Panc1 (cell line): ENCODE results near the gene BABAM2. TPM values are rescaled to one million over a fixed set of nuclear protein-coding genes. Genes with fewer than 3 reads are reported as not detected.

Experiments used
- ATAC-seq: fragments of 200-7000 bp; cut with Tn5 transposase; 2 replicates; pipeline ENCODE4 v1.9.1; 2020; ENCODE audit warnings: mild to moderate bottlenecking, moderate library complexity
- BruUV-seq: library from RNA; stranded (reverse); fragments of 400-500 nt; replicated peaks from 2 replicates; lab custom pipeline; 2021; lab: Mats Ljungman, UMichigan
- CTCF ChIA-PET: fragments of 300-600 bp; sonication (Branson Sonifier 250); formaldehyde crosslinking; loops from one replicate; lab custom pipeline; 2022; ENCODE audit warnings: antibody characterized with exemption; lab: Charles Lee
- POLR2A ChIA-PET: fragments of 300-600 bp; sonication (Branson Sonifier 250); formaldehyde crosslinking; loops from one replicate; lab custom pipeline; 2022; ENCODE audit warnings: antibody characterized with exemption; lab: Charles Lee
- DNase-seq: peaks from one replicate; pipeline ENCODE4 v3.0.0-alpha.2; 2010; ENCODE audit warnings: low read depth, low spot score
- H3K27ac ChIP-seq: 2 replicates; pipeline ENCODE4 v1.5.1; 2011; ENCODE audit warnings: mild to moderate bottlenecking, low read length, inconsistent platforms
- H3K27me3 ChIP-seq: fragments of 200-500 bp; sonication (Bioruptor generic); 2 replicates; pipeline ENCODE4 v1.6.0; 2014; ENCODE audit warnings: low read length, inconsistent platforms; ENCODE audit not compliant: control insufficient read depth, insufficient read depth
- H3K36me3 ChIP-seq: fragments of 200-500 bp; sonication (Bioruptor generic); 2 replicates; pipeline ENCODE4 v1.5.1; 2014; ENCODE audit warnings: inconsistent platforms, mild to moderate bottlenecking, low read length, moderate library complexity; ENCODE audit not compliant: control insufficient read depth, insufficient read depth
- H3K4me1 ChIP-seq: 2 replicates; pipeline ENCODE4 v1.5.1; 2011; ENCODE audit warnings: inconsistent platforms, mild to moderate bottlenecking, low read length, moderate library complexity; ENCODE audit not compliant: control insufficient read depth, insufficient read depth
- H3K4me3 ChIP-seq, 2 experiments: 2 replicates each; pipeline ENCODE4 v1.5.1; 2011 to 2012; ENCODE audit warnings: low read depth in 2 of 2, low read length in 2 of 2, mild to moderate bottlenecking in 2 of 2, inconsistent platforms in 1 of 2, moderate library complexity in 1 of 2
- H3K9me3 ChIP-seq: fragments of 200-500 bp; sonication (Bioruptor generic); 2 replicates; pipeline ENCODE4 v1.5.1; 2014; ENCODE audit warnings: low read depth, mild to moderate bottlenecking, inconsistent platforms, low read length, moderate library complexity; ENCODE audit not compliant: control insufficient read depth, insufficient read depth
- CTCF ChIP-seq: fragments of 450-650 bp; IDR thresholded peaks from 2 replicates; pipeline ENCODE4 v1.5.1; 2017; ENCODE audit warnings: mild to moderate bottlenecking
- POLR2AphosphoS5 ChIP-seq: IDR thresholded peaks from 2 replicates; pipeline ENCODE4 v1.6.1; 2012; ENCODE audit warnings: mild to moderate bottlenecking, low read depth, low read length, moderate library complexity
- SIN3A ChIP-seq: IDR thresholded peaks from 2 replicates; pipeline ENCODE4 v1.6.1; 2012; ENCODE audit warnings: low read depth, mild to moderate bottlenecking, low read length, moderate library complexity, borderline replicate concordance; ENCODE audit not compliant: insufficient read depth
- TCF7L2 ChIP-seq: IDR thresholded peaks from 2 replicates; pipeline ENCODE4 v1.6.1; 2011; ENCODE audit warnings: mild to moderate bottlenecking, low read depth, low read length, inconsistent platforms
- in situ Hi-C: cut with HindIII; loops from 2 replicates; pipeline ENCODE4 v1.10.0; 2016; ENCODE audit warnings: low sequenced_read_pairs, low pct_unique_long_range_greater_than_20kb
- intact Hi-C: fragments of 100-400 bp; cut with micrococcal nuclease; formaldehyde crosslinking; loops from one replicate; pipeline ENCODE4 v1.10.0; 2022; ENCODE audit not compliant: unreplicated experiment
- total RNA-seq: library from RNA; stranded (reverse); gene quantifications from one replicate; pipeline ENCODE4 v1.2.1, GENCODE V29; 2021; ENCODE audit not compliant: unreplicated experiment
- TF ChIP-seq, protein P1 (sequence below), 2 experiments: IDR thresholded peaks; 2 replicates each; pipeline ENCODE4 v1.6.1; 2011 to 2012; ENCODE audit warnings: low read depth in 2 of 2, control low read depth in 1 of 2, low read length in 1 of 2, mild to moderate bottlenecking in 1 of 2, moderate library complexity in 1 of 2; ENCODE audit not compliant: insufficient read depth in 1 of 2

The BABAM2 gene
- total RNA-seq, 1 experiment from 2014 or later, result 31.2 TPM

- H3K27ac ChIP-seq, result no peak overlapping the region
- TF ChIP-seq TCF7L2 (no peak), POLR2AphosphoS5 (no peak), CTCF (no peak)
- BruUV-seq, result no TSS peak
- ChIA-PET CTCF (interaction anchor here (0.5 kb wide), 1 partner anchor 13 kb away, joined by 4 read pairs; no protein-coding TSS in a partner anchor), POLR2A (no interaction called here)
- no peak for ATAC-seq
- no peaks in the 10 kb centered on the region for H3K9me3 ChIP-seq
- no peak overlapping the region for H3K4me3 ChIP-seq
- H3K4me1 ChIP-seq, result no peaks in the 10 kb centered on the region
- H3K36me3 ChIP-seq, result no peaks in the 10 kb centered on the region
- no peaks in the 10 kb centered on the region for H3K27me3 ChIP-seq
- intact Hi-C loops, result no loop called here
- DNase-seq, result no peak
- in situ Hi-C loops, result no loop called here
These were observed 192.9 kb downstream of the BABAM2 start for GRCh38 chr2:28083476-28083875.

GRCh38 chr2:28084564-28084963 is 194.0 kb downstream of the BABAM2 start:
- Histone ChIP-seq H3K9me3 (no peaks in the 10 kb centered on the region), H3K27me3 (no peaks in the 10 kb centered on the region), H3K36me3 (no peaks in the 10 kb centered on the region), H3K27ac (no peak overlapping the region), H3K4me3 (no peak overlapping the region), H3K4me1 (no peaks in the 10 kb centered on the region)
- in situ Hi-C loops (no loop called here), intact Hi-C loops (no loop called here)
- no TSS peak for BruUV-seq
- ChIA-PET CTCF (no interaction called here), POLR2A (no interaction called here)
- no peak for TF ChIP-seq POLR2AphosphoS5
- TF ChIP-seq, protein P1, sequence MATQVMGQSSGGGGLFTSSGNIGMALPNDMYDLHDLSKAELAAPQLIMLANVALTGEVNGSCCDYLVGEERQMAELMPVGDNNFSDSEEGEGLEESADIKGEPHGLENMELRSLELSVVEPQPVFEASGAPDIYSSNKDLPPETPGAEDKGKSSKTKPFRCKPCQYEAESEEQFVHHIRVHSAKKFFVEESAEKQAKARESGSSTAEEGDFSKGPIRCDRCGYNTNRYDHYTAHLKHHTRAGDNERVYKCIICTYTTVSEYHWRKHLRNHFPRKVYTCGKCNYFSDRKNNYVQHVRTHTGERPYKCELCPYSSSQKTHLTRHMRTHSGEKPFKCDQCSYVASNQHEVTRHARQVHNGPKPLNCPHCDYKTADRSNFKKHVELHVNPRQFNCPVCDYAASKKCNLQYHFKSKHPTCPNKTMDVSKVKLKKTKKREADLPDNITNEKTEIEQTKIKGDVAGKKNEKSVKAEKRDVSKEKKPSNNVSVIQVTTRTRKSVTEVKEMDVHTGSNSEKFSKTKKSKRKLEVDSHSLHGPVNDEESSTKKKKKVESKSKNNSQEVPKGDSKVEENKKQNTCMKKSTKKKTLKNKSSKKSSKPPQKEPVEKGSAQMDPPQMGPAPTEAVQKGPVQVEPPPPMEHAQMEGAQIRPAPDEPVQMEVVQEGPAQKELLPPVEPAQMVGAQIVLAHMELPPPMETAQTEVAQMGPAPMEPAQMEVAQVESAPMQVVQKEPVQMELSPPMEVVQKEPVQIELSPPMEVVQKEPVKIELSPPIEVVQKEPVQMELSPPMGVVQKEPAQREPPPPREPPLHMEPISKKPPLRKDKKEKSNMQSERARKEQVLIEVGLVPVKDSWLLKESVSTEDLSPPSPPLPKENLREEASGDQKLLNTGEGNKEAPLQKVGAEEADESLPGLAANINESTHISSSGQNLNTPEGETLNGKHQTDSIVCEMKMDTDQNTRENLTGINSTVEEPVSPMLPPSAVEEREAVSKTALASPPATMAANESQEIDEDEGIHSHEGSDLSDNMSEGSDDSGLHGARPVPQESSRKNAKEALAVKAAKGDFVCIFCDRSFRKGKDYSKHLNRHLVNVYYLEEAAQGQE (IDR thresholded peaks at IDR 0.05; ENCODE audit: insufficient read depth in 1 of 2, low read depth in 2 of 2, low read length in 1 of 2), result no peak
- DNase-seq (no peak), ATAC-seq (no peak)

DNA sequence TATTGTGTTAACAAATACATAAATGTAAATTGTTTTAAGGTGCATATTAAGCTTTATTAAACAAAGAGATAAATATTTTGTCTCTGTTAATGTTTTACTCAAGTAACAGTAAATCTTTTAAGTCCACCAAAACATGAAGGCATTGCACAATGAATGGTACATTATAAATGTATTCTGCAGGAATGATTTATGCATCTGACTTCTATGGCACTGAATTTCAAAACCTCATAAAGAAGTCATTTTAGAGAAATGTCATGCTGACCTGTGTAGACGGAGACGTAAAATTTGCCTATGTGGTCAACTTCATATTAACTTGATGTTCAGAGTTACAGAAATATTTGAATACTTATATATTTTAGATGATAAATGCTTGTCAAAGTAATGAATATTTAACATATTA is 194.7 kb downstream of the BABAM2 start:
- no peaks in the 10 kb centered on the region for H3K36me3 ChIP-seq
- intact Hi-C loops, result no loop called here
- BruUV-seq, result no TSS peak
- in situ Hi-C loops, result no loop called here
- ChIA-PET POLR2A (no interaction called here), CTCF (no interaction called here)
- H3K27ac ChIP-seq, result no peak overlapping the region
- H3K9me3 ChIP-seq, result no peaks in the 10 kb centered on the region
- no peak overlapping the region for H3K4me3 ChIP-seq
- no peaks in the 10 kb centered on the region for H3K27me3 ChIP-seq
- no peak for DNase-seq
- H3K4me1 ChIP-seq, result no peaks in the 10 kb centered on the region
- no peak for TF ChIP-seq SIN3A
- TF ChIP-seq CTCF, result no peak
- TF ChIP-seq, protein P1 (IDR thresholded peaks at IDR 0.05; ENCODE audit: insufficient read depth in 1 of 2, low read depth in 2 of 2, low read length in 1 of 2), result no peak
- no peak for TF ChIP-seq TCF7L2
- no peak for TF ChIP-seq POLR2AphosphoS5
- no peak for ATAC-seq
